Spleen (tissue), 7 donors: ENCODE measurements around the gene PTK6.

Experiments
- CTCF ChIP-seq, 11 experiments: fragments of 200-600 bp in 7 of 11; fragments of 450-650 bp in 4 of 11; sonication (generic) in 4 of 11; IDR thresholded peaks in 8 of 11; conservative IDR thresholded peaks in 3 of 11; 1 replicate in 7 of 11; 2 replicates in 4 of 11; pipeline versions ENCODE4 v1.4.0 to v1.8.0; 2016 to 2021; ENCODE audit warnings: antibody characterized with exemption in 11 of 11, inconsistent platforms in 4 of 11, mild to moderate bottlenecking in 1 of 11
- POLR2A ChIP-seq, 3 donors: fragments of 450-650 bp; IDR thresholded peaks; one replicate each; pipeline ENCODE4 v1.5.1; 2017; ENCODE audit warnings: antibody characterized with exemption in 3 of 3, mild to moderate bottlenecking in 1 of 3
- donor health status: DM: no; HTN: no; CAD: no; lungs with moderate emphysema.
- donor health status: DM: no; HTN: no; CAD: no.
- donor health status: DM: no; HTN: no; CAD: no.

GRCh38 chr20:63495741-63496595, 41.2 kb downstream of the PTK6 start:
- no peak for TF ChIP-seq POLR2A (IDR thresholded peaks at IDR 0.05)
- TF ChIP-seq CTCF (IDR thresholded peaks at IDR 0.05 in 8 of 11, conservative IDR thresholded peaks at IDR 0.05 in 3 of 11) = peak; percentile 64 to 98 (median 94)
